HCT116 (cell line): ENCODE measurements around the gene NAA60.
"Not testable (repeated sequence)": the region's sequence is repeated elsewhere in the genome, so short reads cannot be mapped to it uniquely, and the experiment has no call there.

Experiments
- CTCF ChIP-seq, 3 experiments: fragments of 200-600 bp in 1 of 3; sonication (generic) in 1 of 3; IDR thresholded peaks in 2 of 3; conservative IDR thresholded peaks in 1 of 3; 2 replicates each; pipeline ENCODE4 v1.5.1; 2012 to 2017; ENCODE audit warnings: low read depth in 2 of 3, low read length in 2 of 3, antibody characterized with exemption in 1 of 3, borderline replicate concordance in 1 of 3, control low read depth in 1 of 3, mild to moderate bottlenecking in 1 of 3, mixed read lengths in 1 of 3, mixed run types in 1 of 3, moderate library complexity in 1 of 3; ENCODE audit not compliant: insufficient read depth in 1 of 3
- EZH2 ChIP-seq: fragments of 200-600 bp; sonication (generic); IDR thresholded peaks from 2 replicates; pipeline ENCODE4 v1.6.1; 2017; ENCODE audit warnings: antibody characterized with exemption, mixed run types
- EZH2phosphoT487 ChIP-seq: fragments of 200-600 bp; IDR thresholded peaks from 2 replicates; pipeline ENCODE4 v1.6.1; 2018; ENCODE audit warnings: antibody characterized with exemption, borderline replicate concordance
- MAX ChIP-seq: IDR thresholded peaks from 2 replicates; pipeline ENCODE4 v1.6.1; 2012
- POLR2A ChIP-seq: IDR thresholded peaks from 2 replicates; pipeline ENCODE4 v1.7.0; 2011; ENCODE audit warnings: borderline replicate concordance; ENCODE audit not compliant: insufficient read depth, insufficient read length; ENCODE audit errors: extremely low read depth
- POLR2AphosphoS5 ChIP-seq: IDR thresholded peaks from 2 replicates; pipeline ENCODE4 v1.6.1; 2011; ENCODE audit warnings: mild to moderate bottlenecking, low read depth, low read length, moderate library complexity
- RAD21 ChIP-seq: IDR thresholded peaks from 2 replicates; pipeline ENCODE4 v1.6.1; 2012; ENCODE audit warnings: low read depth, mild to moderate bottlenecking
- REST ChIP-seq: IDR thresholded peaks from 2 replicates; pipeline ENCODE4 v1.6.1; 2012; ENCODE audit warnings: low read depth
- SIN3A ChIP-seq: IDR thresholded peaks from 2 replicates; pipeline ENCODE4 v1.6.1; 2012; ENCODE audit warnings: low read depth
- YY1 ChIP-seq: IDR thresholded peaks from 2 replicates; pipeline ENCODE4 v1.6.1; 2011; ENCODE audit warnings: low read length, low read depth, moderate library complexity, mild to moderate bottlenecking; ENCODE audit not compliant: insufficient replicate concordance; ENCODE audit errors: extremely low read depth
- ZFX ChIP-seq: fragments of 450-650 bp; IDR thresholded peaks from 2 replicates; pipeline ENCODE4 v1.6.1; 2017
- ZNF274 ChIP-seq: fragments of 200-500 bp; sonication (Bioruptor generic); IDR thresholded peaks from 2 replicates; pipeline ENCODE4 v1.6.1; 2014; ENCODE audit warnings: mild to moderate bottlenecking, low read depth, low read length, inconsistent platforms

- TF ChIP-seq POLR2A; RAD21; YY1; CTCF (IDR thresholded peaks at IDR 0.05 in 2 of 3, conservative IDR thresholded peaks at IDR 0.05 in 1 of 3; ENCODE audit: borderline replicate concordance in 1 of 3, insufficient read depth in 1 of 3, low read depth in 2 of 3, low read length in 2 of 3); SIN3A; POLR2AphosphoS5; EZH2; ZFX; REST; EZH2phosphoT487; MAX; ZNF274: not testable (repeated sequence)
These were observed 30.1 kb downstream of the NAA60 start for GRCh38 chr16:3473596-3473943.
